ENCODE results near the gene POLR3E. TPM values are rescaled to one million over a fixed set of nuclear protein-coding genes. Genes with fewer than 3 reads are reported as not detected.
"Not testable (repeated sequence)": the region's sequence is repeated elsewhere in the genome, so short reads cannot be mapped to it uniquely, and the experiment has no call there.

POLR3E gene
- total RNA-seq, 1 donor from 2014 or later: 106 TPM

DNA sequence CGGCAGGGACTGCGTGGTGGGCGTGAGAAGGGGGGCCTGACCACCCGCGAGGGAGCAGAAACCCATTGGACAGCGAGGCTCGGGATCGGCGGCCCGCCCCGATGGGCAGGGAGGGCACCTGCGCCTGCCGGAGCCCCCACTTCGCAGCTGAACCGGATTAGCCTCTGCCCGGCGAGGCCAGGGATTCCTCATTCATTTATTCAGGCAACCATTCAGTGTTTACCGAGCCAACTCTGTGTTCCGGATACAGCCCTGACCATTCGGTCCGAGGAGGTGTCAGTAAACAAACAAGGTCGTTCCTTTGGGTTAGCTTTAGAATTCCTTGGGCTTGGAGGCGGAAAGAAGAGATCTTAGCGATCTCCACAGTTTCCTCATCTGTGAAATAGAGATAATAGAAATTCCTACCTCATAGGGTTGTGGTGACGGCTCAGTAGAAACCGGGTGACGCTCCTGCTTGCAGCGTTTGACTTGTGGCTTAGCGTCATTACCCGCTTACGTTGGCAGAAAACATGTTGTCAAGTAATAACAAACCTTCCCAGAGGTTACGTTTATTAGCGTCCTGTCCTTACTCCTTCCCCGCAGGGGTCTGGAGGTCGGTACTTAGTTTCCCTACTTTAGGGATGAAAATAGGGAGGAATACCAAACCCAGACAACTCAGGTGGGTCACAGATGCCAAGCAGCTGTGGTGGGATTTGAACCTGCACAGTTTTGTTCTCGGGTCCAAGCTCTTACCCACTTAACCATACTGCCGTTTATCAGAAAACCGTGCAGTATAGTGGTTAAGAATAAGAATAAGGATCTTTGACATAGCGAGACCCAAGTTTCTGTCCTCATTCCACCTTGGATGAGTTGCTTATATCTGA is 893 bp downstream of the POLR3E start:
- H3K27ac Mint-ChIP-seq: peak overlapping the region; percentile 98
- no peaks in the 10 kb centered on the region for H3K27me3 Mint-ChIP-seq (ENCODE audit: low read depth)
- peaks cover 26% of the 10 kb centered on the region for H3K4me1 Mint-ChIP-seq (ENCODE audit: low read depth)
- H3K9me3 Mint-ChIP-seq: no peaks in the 10 kb centered on the region
- H3K36me3 Mint-ChIP-seq (ENCODE audit: low read depth): peaks cover 43% of the 10 kb centered on the region
- intact Hi-C loops (cut with micrococcal nuclease): loop anchor here (1.0 to 10.0 kb wide), 7 partner anchors 57 to 1647 kb away; partner anchors contain the start of genes EEF2K, MOSMO and UQCRC2
- peak overlapping the region; percentile 92 for H3K4me3 Mint-ChIP-seq (ENCODE audit: low read depth)
- peak; percentile 76 for DNase-seq (ENCODE audit: low spot score)

DNA sequence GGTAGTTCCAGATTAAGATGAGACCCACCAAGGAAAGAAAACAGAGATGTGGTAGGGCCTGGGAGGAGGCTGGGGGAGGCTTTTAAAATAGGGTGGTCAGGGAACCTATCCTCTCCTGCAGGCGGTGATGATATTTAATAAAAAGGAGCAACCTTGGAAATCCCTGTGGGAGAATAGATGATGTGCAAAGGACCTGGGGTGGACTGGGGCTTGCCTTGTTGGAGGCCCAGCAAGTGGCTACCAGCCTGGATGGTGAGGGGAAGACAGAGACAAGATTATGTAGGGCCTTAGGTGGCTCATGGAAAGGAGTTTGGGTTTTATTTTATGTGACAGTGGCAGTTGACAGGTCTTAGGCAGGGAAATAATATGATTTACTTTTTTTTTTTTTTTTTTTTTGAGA is 1.8 kb downstream of the POLR3E start:
- peaks cover 26% of the 10 kb centered on the region for H3K4me1 Mint-ChIP-seq (ENCODE audit: low read depth)

DNA sequence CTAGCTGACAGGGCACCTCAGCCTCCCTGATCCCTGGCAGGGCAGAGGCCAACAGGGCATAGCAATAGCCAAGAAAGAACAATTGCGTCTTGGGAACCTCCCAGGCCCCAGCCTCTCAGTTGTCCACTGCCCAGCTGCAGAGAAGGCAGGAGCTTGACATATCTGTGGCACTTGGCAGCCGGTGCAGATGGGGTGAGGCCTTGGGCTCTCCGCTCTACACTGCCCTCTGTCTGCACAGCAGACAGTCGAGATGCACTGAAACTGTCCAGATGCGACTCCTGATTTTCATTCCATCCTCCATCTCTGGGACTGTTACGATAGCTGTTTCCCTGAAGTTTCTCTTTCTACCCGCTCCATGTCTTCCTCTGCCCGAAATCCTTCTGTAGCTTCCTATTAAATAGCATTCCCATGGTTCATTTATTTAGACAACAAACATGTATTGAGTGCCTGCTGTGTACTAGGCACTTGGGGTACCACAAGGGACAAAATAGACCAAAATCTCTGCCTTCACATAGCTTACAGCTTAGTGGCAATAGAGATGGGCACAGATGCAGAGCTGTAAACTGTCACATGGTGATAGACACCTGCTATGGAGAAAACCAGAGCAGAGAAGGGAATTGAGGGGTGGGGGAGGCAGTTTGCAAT is 3.3 kb downstream of the POLR3E start:
- H3K4me3 Mint-ChIP-seq (ENCODE audit: low read depth): peak overlapping the region; percentile 9
- DNase-seq (ENCODE audit: low spot score): peak; percentile 45
- peak overlapping the region; percentile 24 for H3K27ac Mint-ChIP-seq
- H3K9me3 Mint-ChIP-seq: no peaks in the 10 kb centered on the region
- no peaks in the 10 kb centered on the region for H3K27me3 Mint-ChIP-seq (ENCODE audit: low read depth)
- H3K36me3 Mint-ChIP-seq (ENCODE audit: low read depth): peaks cover 63% of the 10 kb centered on the region
- intact Hi-C loops (cut with micrococcal nuclease): no loop called here
- H3K4me1 Mint-ChIP-seq (ENCODE audit: low read depth): peaks cover 26% of the 10 kb centered on the region

More for the DNA sequence above, 1.8 kb downstream of the POLR3E start:
- Mint-ChIP-seq H3K36me3 (ENCODE audit: low read depth) (peaks cover 49% of the 10 kb centered on the region), H3K27me3 (ENCODE audit: low read depth) (no peaks in the 10 kb centered on the region), H3K4me3 (ENCODE audit: low read depth) (peak overlapping the region; percentile 92), H3K9me3 (no peaks in the 10 kb centered on the region), H3K27ac (peak overlapping the region; percentile 98)
- intact Hi-C loops (cut with micrococcal nuclease): loop anchor here (5.0 to 10.0 kb wide), 2 partner anchors 292 to 1646 kb away; partner anchors contain the start of gene MOSMO
- DNase-seq (ENCODE audit: low spot score): no peak

DNA sequence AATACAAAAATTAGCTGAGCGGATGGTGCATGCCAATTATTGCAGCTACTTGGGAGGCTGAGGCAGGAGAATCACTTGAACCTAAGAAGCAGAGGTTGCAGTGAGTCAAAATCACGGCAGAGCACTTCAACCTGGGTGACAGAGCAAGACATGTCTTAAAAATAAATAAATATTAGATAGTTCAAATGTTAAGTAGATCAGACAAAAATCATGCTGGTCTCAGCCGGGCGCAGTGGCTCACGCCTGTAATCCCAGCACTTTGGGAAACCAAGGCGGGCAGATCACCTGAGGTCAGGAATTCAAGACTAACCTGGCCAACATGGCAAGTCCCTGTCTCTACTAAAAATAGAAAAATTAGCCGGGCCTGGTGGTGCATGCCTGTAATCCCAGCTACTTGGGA is 4.2 kb downstream of the POLR3E start:
- peaks cover 68% of the 10 kb centered on the region for H3K36me3 Mint-ChIP-seq (ENCODE audit: low read depth)

DNA sequence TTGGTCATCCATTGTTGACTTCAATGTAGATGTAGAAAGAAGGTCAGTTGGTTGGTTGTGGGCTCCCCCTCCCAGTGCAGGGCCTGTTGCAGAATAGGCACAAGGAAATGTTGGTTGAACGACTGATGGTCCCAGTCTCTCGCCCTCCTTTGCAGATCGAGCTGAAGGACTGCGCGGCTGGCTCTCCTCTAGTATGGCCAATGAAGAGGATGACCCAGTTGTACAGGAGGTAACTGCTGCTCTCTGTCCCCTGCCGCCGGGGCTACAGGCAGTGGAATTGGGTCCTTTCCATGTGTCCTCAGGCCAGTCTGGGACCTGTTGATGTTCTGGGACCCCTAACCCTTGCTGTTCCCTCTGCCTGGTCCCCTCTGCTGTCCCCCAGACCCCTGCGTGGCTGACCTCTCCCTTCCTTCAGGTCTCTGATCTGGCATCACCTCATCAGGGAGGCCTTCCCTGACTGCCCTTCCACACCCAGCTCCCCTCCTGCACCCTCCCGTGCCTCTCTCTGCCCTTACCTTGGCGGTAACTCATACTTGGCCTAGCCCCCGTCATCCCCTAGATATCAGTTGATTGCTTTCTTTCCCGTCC is 5.7 kb downstream of the POLR3E start:
- no peaks in the 10 kb centered on the region for H3K9me3 Mint-ChIP-seq
- H3K4me3 Mint-ChIP-seq (ENCODE audit: low read depth): no peak overlapping the region
- intact Hi-C loops (cut with micrococcal nuclease): no loop called here
- H3K27ac Mint-ChIP-seq: peak overlapping the region; percentile 6
- peaks cover 21% of the 10 kb centered on the region for H3K4me1 Mint-ChIP-seq (ENCODE audit: low read depth)
- no peak for DNase-seq (ENCODE audit: low spot score)
- peaks cover 72% of the 10 kb centered on the region for H3K36me3 Mint-ChIP-seq (ENCODE audit: low read depth)
- H3K27me3 Mint-ChIP-seq (ENCODE audit: low read depth): no peaks in the 10 kb centered on the region

More for the DNA sequence above, 4.2 kb downstream of the POLR3E start:
- H3K9me3 Mint-ChIP-seq; intact Hi-C loops (cut with micrococcal nuclease); H3K27ac Mint-ChIP-seq; H3K4me3 Mint-ChIP-seq (ENCODE audit: low read depth); H3K27me3 Mint-ChIP-seq (ENCODE audit: low read depth); DNase-seq (ENCODE audit: low spot score): not testable (repeated sequence)
- peaks cover 21% of the 10 kb centered on the region for H3K4me1 Mint-ChIP-seq (ENCODE audit: low read depth)

DNA sequence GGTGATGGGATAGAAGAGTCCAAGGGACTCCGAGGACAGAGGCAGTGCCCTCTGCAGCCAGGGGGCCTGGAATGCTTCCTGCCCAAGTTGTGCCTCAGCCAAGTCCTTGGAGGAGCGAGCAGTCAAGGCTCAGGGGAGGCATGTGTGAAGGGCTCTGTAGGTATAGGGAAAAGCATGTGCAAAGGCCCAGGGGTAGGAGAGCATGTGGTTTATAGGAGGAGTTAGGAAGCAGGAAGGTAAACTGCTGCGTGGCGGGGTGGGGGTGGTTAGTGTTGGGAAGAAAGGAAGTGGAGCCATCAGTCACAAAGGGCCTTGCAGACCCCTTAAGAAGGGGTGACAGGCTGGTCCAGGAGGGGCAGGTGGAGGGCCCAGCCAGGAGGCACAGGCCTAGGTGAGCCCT is 7.2 kb downstream of the POLR3E start:
- H3K9me3 Mint-ChIP-seq: no peaks in the 10 kb centered on the region

DNA sequence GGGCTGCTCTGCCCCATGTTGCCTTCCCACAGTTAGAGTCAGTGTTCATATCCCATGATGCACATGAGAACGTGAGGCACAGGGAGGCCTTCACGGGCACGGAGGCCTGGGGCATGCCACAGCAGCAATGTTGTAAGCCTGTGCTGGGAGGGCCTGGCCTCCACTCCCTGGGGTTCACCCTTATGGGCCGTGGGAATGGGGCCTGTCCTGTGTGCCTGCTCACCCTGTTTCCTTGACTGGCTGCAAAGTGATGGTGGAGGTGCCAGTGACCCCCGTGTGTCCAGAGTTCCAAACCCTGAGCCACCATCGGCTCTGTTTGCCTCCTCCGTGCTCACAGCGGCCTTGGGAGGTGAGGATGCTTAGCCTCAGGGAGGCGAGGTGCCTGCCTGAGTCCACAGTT is 9.6 kb downstream of the POLR3E start:
- Mint-ChIP-seq H3K36me3 (ENCODE audit: low read depth) (peaks cover 62% of the 10 kb centered on the region), H3K27me3 (ENCODE audit: low read depth) (no peaks in the 10 kb centered on the region), H3K4me3 (ENCODE audit: low read depth) (no peak overlapping the region), H3K27ac (no peak overlapping the region), H3K4me1 (ENCODE audit: low read depth) (peaks cover 3% of the 10 kb centered on the region), H3K9me3 (no peaks in the 10 kb centered on the region)
- no peak for DNase-seq (ENCODE audit: low spot score)
- intact Hi-C loops (cut with micrococcal nuclease): no loop called here

More for the DNA sequence above, 7.2 kb downstream of the POLR3E start:
- DNase-seq (ENCODE audit: low spot score): no peak
- Mint-ChIP-seq H3K4me1 (ENCODE audit: low read depth) (peaks cover 15% of the 10 kb centered on the region), H3K27ac (no peak overlapping the region), H3K36me3 (ENCODE audit: low read depth) (peaks cover 65% of the 10 kb centered on the region), H3K27me3 (ENCODE audit: low read depth) (no peaks in the 10 kb centered on the region), H3K4me3 (ENCODE audit: low read depth) (no peak overlapping the region)
- intact Hi-C loops (cut with micrococcal nuclease): no loop called here

DNA sequence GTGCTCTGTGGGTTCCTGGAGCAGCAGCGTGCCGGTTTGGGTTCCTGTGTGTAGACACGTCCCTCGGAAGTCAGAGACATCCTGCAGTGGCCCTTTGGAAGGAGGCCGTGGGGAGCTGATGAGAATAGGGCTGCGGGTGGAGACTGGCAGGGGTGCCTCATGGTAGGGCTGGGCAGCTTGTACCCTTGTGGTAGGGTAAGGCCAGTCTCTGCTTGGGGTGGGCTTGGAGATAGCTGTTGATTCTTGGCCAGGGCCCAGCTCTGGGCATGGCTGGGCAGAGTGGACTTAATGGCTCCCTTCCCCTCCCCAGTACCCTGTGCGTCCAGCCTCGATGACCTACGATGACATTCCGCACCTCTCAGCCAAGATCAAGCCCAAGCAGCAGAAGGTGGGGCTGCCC is 10.6 kb downstream of the POLR3E start:
- H3K27ac Mint-ChIP-seq: no peak overlapping the region
- H3K4me1 Mint-ChIP-seq (ENCODE audit: low read depth): no peaks in the 10 kb centered on the region
- H3K9me3 Mint-ChIP-seq: no peaks in the 10 kb centered on the region
- H3K36me3 Mint-ChIP-seq (ENCODE audit: low read depth): peaks cover 61% of the 10 kb centered on the region
- no peaks in the 10 kb centered on the region for H3K27me3 Mint-ChIP-seq (ENCODE audit: low read depth)
- no peak for DNase-seq (ENCODE audit: low spot score)
- intact Hi-C loops (cut with micrococcal nuclease): no loop called here
- H3K4me3 Mint-ChIP-seq (ENCODE audit: low read depth): no peak overlapping the region

DNA sequence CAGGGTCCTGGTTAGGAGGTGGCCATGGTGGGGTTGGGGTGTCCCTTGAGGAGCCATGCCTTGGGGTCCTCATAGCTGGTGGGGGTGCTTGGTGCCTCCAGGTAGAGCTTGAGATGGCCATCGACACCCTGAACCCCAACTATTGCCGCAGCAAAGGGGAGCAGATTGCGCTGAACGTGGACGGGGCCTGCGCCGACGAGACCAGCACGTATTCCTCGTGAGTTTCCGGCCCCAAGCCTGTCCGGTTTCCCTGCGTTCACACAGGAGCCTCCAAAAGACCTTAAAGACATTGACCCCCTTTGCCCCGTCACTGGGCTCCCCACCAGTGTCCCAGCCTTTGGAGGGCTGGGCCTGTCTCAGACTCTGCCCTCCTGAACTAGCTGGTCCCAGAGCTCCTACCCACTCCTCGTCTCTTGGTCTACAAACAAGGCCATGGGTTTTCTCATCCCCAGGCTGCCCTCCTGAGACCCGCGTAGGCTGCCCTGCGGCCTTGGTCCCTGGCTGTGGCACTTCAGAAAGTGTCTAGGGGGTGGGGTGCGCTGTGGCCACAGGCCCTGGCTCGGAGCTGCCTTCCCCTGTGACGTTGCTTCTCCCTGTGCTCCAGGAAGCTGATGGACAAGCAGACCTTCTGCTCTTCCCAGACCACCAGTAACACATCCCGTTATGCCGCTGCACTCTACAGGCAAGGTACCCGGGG is 11.8 kb downstream of the POLR3E start:
- Mint-ChIP-seq H3K27ac (no peak overlapping the region), H3K36me3 (ENCODE audit: low read depth) (peaks cover 60% of the 10 kb centered on the region), H3K4me3 (ENCODE audit: low read depth) (no peak overlapping the region), H3K9me3 (no peaks in the 10 kb centered on the region), H3K27me3 (ENCODE audit: low read depth) (no peaks in the 10 kb centered on the region), H3K4me1 (ENCODE audit: low read depth) (no peaks in the 10 kb centered on the region)
- DNase-seq (ENCODE audit: low spot score): no peak
- intact Hi-C loops (cut with micrococcal nuclease): no loop called here

DNA sequence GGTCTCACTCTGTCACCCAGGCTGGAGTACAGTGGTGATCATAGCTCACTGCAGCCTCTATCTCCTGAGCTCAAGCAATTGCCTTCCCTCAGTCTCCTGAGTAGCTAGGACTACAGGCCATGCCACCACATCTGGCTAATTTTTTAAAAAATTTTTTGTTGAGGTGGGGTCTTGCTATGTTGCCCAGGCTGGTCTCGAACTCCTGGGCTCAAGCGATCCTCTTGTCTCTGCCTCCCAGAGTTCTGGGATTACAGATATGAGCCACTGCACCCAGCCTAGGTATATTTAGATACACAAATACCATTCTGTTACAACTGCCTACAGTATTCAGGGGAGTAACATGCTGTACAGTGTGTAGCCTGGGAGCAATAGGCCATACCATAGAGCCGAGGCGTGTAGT is 14.3 kb downstream of the POLR3E start:
- DNase-seq (ENCODE audit: low spot score): no peak
- Mint-ChIP-seq H3K27me3 (ENCODE audit: low read depth) (no peaks in the 10 kb centered on the region), H3K36me3 (ENCODE audit: low read depth) (peaks cover 61% of the 10 kb centered on the region), H3K9me3 (no peaks in the 10 kb centered on the region), H3K27ac (no peak overlapping the region), H3K4me1 (ENCODE audit: low read depth) (no peaks in the 10 kb centered on the region), H3K4me3 (ENCODE audit: low read depth) (no peak overlapping the region)
- intact Hi-C loops (cut with micrococcal nuclease): no loop called here

DNA sequence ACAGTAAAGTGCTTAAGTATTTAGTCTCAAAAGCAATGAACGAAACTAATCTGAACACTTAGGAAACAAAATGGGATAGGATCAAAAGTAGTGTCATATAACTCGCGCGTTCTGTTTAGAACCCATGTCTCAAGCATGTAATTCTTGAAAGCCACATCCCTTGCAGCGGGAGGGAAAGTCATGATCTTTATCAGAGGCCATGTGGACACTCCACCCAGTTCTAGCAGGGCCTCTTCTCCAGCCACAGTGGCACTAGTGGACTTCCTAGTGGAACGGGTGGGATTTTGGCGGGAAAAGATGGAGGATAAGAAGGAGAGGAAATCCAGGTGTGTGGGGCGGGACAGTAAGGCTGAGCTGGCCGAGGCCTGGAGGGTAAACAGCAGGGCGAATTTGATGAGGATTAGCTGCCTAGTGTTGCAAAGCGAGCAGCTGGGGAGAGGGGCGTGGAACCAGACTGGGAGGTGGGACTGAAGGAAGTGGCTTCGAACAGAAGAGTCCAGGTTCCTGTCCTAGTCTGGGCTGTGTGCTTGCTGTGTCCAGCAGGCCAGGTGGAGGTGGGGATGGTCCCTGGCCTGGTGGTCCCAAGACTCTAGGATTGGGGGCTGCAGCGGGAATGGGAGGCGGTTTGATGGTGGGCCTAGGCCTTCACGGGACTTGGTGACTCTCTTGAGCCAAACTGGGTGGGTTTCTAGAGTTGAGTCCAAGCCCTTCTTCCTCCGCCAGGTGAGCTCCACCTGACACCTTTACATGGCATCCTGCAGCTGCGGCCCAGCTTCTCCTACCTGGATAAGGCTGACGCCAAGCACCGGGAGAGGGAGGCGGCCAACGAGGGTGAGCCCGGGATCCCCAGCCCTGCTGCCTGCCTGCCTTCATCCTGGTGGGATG is 15.9 kb downstream of the POLR3E start:
- Mint-ChIP-seq H3K27ac (no peak overlapping the region), H3K27me3 (ENCODE audit: low read depth) (no peaks in the 10 kb centered on the region), H3K4me3 (ENCODE audit: low read depth) (no peak overlapping the region), H3K9me3 (no peaks in the 10 kb centered on the region), H3K36me3 (ENCODE audit: low read depth) (peaks cover 62% of the 10 kb centered on the region), H3K4me1 (ENCODE audit: low read depth) (no peaks in the 10 kb centered on the region)
- no peak for DNase-seq (ENCODE audit: low spot score)
- intact Hi-C loops (cut with micrococcal nuclease): no loop called here
